Activated naive CD8-positive, alpha-beta T cell treated with anti-CD3 and anti-CD28 coated beads, Interleukin-2, amount 50 U/mL, for 24 hours (primary cell): ENCODE measurements around the gene EPS8L2.
"Not testable (repeated sequence)": the region's sequence is repeated elsewhere in the genome, so short reads cannot be mapped to it uniquely, and the experiment has no call there.

Experiments used
- ATAC-seq: fragments of 150-1000 bp; cut with Tn5 transposase; one replicate; pipeline ENCODE4 v1.10.0; 2021
- DNase-seq: peaks from one replicate; pipeline ENCODE4 v3.0.0; 2021
- H3K27ac Mint-ChIP-seq: one replicate; pipeline ENCODE4 v1.8.0; 2021; ENCODE audit warnings: mild to moderate bottlenecking, mixed read lengths
- H3K27me3 Mint-ChIP-seq: one replicate; pipeline ENCODE4 v1.8.0; 2021; ENCODE audit warnings: mixed read lengths
- H3K36me3 Mint-ChIP-seq: one replicate; pipeline ENCODE4 v1.8.0; 2021; ENCODE audit warnings: low read depth, mixed read lengths
- H3K4me1 Mint-ChIP-seq: one replicate; pipeline ENCODE4 v1.8.0; 2021; ENCODE audit warnings: mixed read lengths
- H3K4me3 Mint-ChIP-seq: one replicate; pipeline ENCODE4 v1.8.0; 2021; ENCODE audit warnings: mild to moderate bottlenecking, moderate library complexity, mixed read lengths
- H3K9me3 Mint-ChIP-seq: one replicate; pipeline ENCODE4 v1.8.0; 2021; ENCODE audit warnings: mixed read lengths

EPS8L2 gene

GRCh38 chr11:737366-737765 lies 31.3 kb downstream of the EPS8L2 start:
- ATAC-seq (peak; percentile 34), DNase-seq (no peak)
- peak overlapping the region; percentile 29 for H3K4me3 Mint-ChIP-seq
- H3K27ac Mint-ChIP-seq = no peak overlapping the region
- H3K36me3 Mint-ChIP-seq = no peaks in the 10 kb centered on the region
- H3K4me1 Mint-ChIP-seq = peaks cover 15% of the 10 kb centered on the region
- H3K9me3 Mint-ChIP-seq = no peaks in the 10 kb centered on the region
- peaks cover 4% of the 10 kb centered on the region for H3K27me3 Mint-ChIP-seq

GRCh38 chr11:737899-738298 lies 31.9 kb downstream of the EPS8L2 start:
- DNase-seq, H3K36me3 Mint-ChIP-seq, ATAC-seq, H3K27me3 Mint-ChIP-seq, H3K27ac Mint-ChIP-seq, H3K9me3 Mint-ChIP-seq: not testable (repeated sequence)
- Mint-ChIP-seq H3K4me1 (peaks cover 15% of the 10 kb centered on the region), H3K4me3 (peak overlapping the region; percentile 29)

GRCh38 chr11:742156-742546 lies 36.1 kb downstream of the EPS8L2 start:
- H3K36me3 Mint-ChIP-seq = no peaks in the 10 kb centered on the region
- no peak overlapping the region for H3K4me3 Mint-ChIP-seq
- DNase-seq (no peak), ATAC-seq (no peak)
- H3K4me1 Mint-ChIP-seq = peaks cover 17% of the 10 kb centered on the region
- H3K27ac Mint-ChIP-seq = no peak overlapping the region
- H3K27me3 Mint-ChIP-seq = peaks cover 4% of the 10 kb centered on the region
- H3K9me3 Mint-ChIP-seq = no peaks in the 10 kb centered on the region

- Mint-ChIP-seq H3K36me3 (no peaks in the 10 kb centered on the region), H3K27me3 (peaks cover 4% of the 10 kb centered on the region), H3K27ac (no peak overlapping the region), H3K4me3 (no peak overlapping the region), H3K4me1 (peaks cover 11% of the 10 kb centered on the region), H3K9me3 (no peaks in the 10 kb centered on the region)
- DNase-seq (no peak), ATAC-seq (no peak)
Measured at GRCh38 chr11:742571-743201, 36.7 kb downstream of the EPS8L2 start.

GRCh38 chr11:745428-745827 lies 39.4 kb downstream of the EPS8L2 start:
- no peak overlapping the region for H3K4me3 Mint-ChIP-seq
- H3K36me3 Mint-ChIP-seq = peaks cover 6% of the 10 kb centered on the region
- no peak overlapping the region for H3K27ac Mint-ChIP-seq
- peaks cover 21% of the 10 kb centered on the region for H3K4me1 Mint-ChIP-seq
- no peaks in the 10 kb centered on the region for H3K27me3 Mint-ChIP-seq
- DNase-seq = no peak
- H3K9me3 Mint-ChIP-seq = no peaks in the 10 kb centered on the region
- no peak for ATAC-seq

DNA sequence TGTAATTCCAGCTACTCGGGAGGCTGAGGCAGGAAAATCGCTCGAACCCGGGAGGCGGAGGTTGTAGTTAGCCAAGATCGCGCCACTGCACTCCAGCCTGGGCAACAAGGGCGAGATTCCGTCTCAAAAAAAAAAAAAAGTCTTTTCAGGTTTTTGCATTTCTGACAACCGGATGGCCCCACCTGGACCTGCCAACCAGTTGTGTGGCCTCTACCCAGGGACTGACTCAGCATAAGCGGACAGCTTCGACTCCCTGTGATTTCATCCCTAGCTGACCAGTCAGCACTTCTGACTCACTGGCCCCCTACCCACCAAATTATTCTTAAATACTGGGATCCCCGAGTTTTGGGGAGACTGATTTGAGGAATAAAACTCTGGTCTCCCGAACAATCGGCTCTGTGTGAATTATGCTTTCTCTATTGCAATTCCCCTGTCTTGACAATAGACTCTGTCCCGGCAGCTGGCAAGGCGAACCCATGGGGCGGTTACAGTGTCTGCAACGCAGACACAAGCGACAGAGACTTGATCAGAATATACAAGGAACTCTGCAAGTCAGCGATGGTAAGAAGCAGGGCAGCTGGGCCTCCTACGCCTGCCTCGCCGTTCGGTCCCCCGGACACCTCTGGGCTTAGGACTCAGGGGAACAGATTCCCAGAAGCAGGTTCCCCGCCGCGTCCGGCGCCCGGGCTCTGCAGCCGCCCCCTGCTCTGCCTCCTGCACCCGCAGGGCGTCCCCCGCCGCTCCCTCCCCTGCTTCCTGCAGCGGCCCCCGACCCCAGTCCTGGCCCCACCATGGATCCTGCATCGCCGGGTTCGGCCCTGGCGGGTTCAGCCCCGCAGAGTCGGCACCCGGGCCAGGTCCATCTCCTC lies 40.5 kb downstream of the EPS8L2 start:
- Mint-ChIP-seq H3K36me3 (peaks cover 6% of the 10 kb centered on the region), H3K27me3 (no peaks in the 10 kb centered on the region), H3K27ac (peak overlapping the region; percentile 54), H3K9me3 (no peaks in the 10 kb centered on the region), H3K4me3 (peak overlapping the region; percentile 88), H3K4me1 (peaks cover 21% of the 10 kb centered on the region)
- ATAC-seq (peak; percentile 34), DNase-seq (no peak)

- peak; percentile 93 for DNase-seq
- peak; percentile 91 for ATAC-seq
- Mint-ChIP-seq H3K4me3 (peak within 1 kb of the TSS; percentile 88), H3K27me3 (no peaks in the 10 kb centered on the region), H3K4me1 (peaks cover 21% of the 10 kb centered on the region), H3K27ac (peak within 1 kb of the TSS; percentile 85), H3K36me3 (peaks cover 6% of the 10 kb centered on the region), H3K9me3 (no peaks in the 10 kb centered on the region)
Measured at GRCh38 chr11:747158-748006, 41.4 kb downstream of the EPS8L2 start, which contains the start of gene TALDO1. Gene TALDO1, plus strand, starts transcription at chr11:747464. Its CDS starts 18 bp downstream, at chr11:747482.

GRCh38 chr11:748007-748359 lies 42.0 kb downstream of the EPS8L2 start:
- Mint-ChIP-seq H3K27me3 (no peaks in the 10 kb centered on the region), H3K4me1 (peaks cover 21% of the 10 kb centered on the region), H3K36me3 (peaks cover 6% of the 10 kb centered on the region), H3K9me3 (no peaks in the 10 kb centered on the region), H3K4me3 (peak overlapping the region; percentile 88), H3K27ac (peak overlapping the region; percentile 85)
- DNase-seq = no peak
- peak; percentile 2 for ATAC-seq

DNA sequence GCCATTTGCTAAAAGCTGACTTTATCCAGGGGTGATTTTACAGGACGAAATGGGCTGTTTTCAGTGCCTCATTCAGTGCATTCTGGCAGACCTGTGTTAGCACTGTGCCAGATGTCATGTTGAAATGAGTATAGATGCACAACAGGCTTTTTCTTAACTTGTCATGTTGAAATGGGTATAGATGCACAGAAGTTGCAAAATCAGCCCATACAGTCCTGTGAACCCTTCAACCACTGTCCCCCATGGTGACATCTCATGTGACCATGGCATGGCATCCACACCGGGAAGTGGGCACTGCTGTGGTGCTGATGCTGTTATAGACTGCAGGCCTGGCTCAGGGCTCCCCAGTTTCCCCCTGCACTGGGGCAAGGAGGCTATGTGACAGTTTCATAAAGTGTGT lies 43.7 kb downstream of the EPS8L2 start:
- H3K4me3 Mint-ChIP-seq = peak overlapping the region; percentile 61
- ATAC-seq (no peak), DNase-seq (no peak)
- H3K27ac Mint-ChIP-seq = peak overlapping the region; percentile 60
- no peaks in the 10 kb centered on the region for H3K9me3 Mint-ChIP-seq
- peaks cover 6% of the 10 kb centered on the region for H3K36me3 Mint-ChIP-seq
- no peaks in the 10 kb centered on the region for H3K27me3 Mint-ChIP-seq
- peaks cover 21% of the 10 kb centered on the region for H3K4me1 Mint-ChIP-seq

GRCh38 chr11:760236-760635 lies 54.2 kb downstream of the EPS8L2 start:
- Mint-ChIP-seq H3K4me3 (no peak overlapping the region), H3K9me3 (no peaks in the 10 kb centered on the region), H3K4me1 (peaks cover 4% of the 10 kb centered on the region), H3K27ac (no peak overlapping the region), H3K27me3 (no peaks in the 10 kb centered on the region), H3K36me3 (peaks cover 39% of the 10 kb centered on the region)
- no peak for ATAC-seq
- no peak for DNase-seq

GRCh38 chr11:761526-762108 lies 55.6 kb downstream of the EPS8L2 start:
- no peaks in the 10 kb centered on the region for H3K27me3 Mint-ChIP-seq
- H3K4me1 Mint-ChIP-seq = peaks cover 4% of the 10 kb centered on the region
- DNase-seq (no peak), ATAC-seq (no peak)
- H3K36me3 Mint-ChIP-seq = peaks cover 38% of the 10 kb centered on the region
- no peak overlapping the region for H3K27ac Mint-ChIP-seq
- H3K9me3 Mint-ChIP-seq = no peaks in the 10 kb centered on the region
- H3K4me3 Mint-ChIP-seq = no peak overlapping the region

- Mint-ChIP-seq H3K4me3 (no peak overlapping the region), H3K9me3 (no peaks in the 10 kb centered on the region), H3K4me1 (peaks cover 4% of the 10 kb centered on the region), H3K27me3 (no peaks in the 10 kb centered on the region), H3K36me3 (peaks cover 31% of the 10 kb centered on the region), H3K27ac (peak overlapping the region; percentile 10)
- DNase-seq (peak; percentile 30), ATAC-seq (peak; percentile 26)
Measured at GRCh38 chr11:762421-763072, 56.5 kb downstream of the EPS8L2 start.

GRCh38 chr11:763073-763463 lies 57.0 kb downstream of the EPS8L2 start:
- no peak overlapping the region for H3K27ac Mint-ChIP-seq
- ATAC-seq (no peak), DNase-seq (no peak)
- H3K4me1 Mint-ChIP-seq = peaks cover 4% of the 10 kb centered on the region
- no peaks in the 10 kb centered on the region for H3K27me3 Mint-ChIP-seq
- no peaks in the 10 kb centered on the region for H3K9me3 Mint-ChIP-seq
- H3K36me3 Mint-ChIP-seq = peaks cover 32% of the 10 kb centered on the region
- H3K4me3 Mint-ChIP-seq = no peak overlapping the region
